H54 (cell line): ENCODE measurements around the gene PIEZO2.
"Not testable (repeated sequence)": the region's sequence is repeated elsewhere in the genome, so short reads cannot be mapped to it uniquely, and the experiment has no call there.

Source experiments
- DNase-seq: peaks from one replicate; pipeline ENCODE4 v3.0.0; 2011; ENCODE audit warnings: low spot score, mixed read lengths; ENCODE audit not compliant: insufficient read length
- FAIRE-seq: peaks from 3 replicates; lab custom pipeline; 2011; peaks lifted over from hg19 to GRCh38; lab: Jason Lieb, UNC
- POLR2A ChIP-seq: IDR thresholded peaks from 2 replicates; pipeline ENCODE4 v1.6.1; 2011; ENCODE audit warnings: low read depth, mild to moderate bottlenecking, low read length

PIEZO2 gene

GRCh38 chr18:11149441-11150270, at the start of gene PIEZO2:
TSS of gene PIEZO2 (minus strand) at chr18:11149569. CDS start at chr18:11148588, 981 bp downstream.
- peak; percentile 84 for DNase-seq
- TF ChIP-seq POLR2A: no peak; the same call in 1 of the 2 replicates
- no peak for FAIRE-seq

GRCh38 chr18:11183637-11184036, 34.3 kb upstream of the PIEZO2 start:
- FAIRE-seq (peak; percentile 23), DNase-seq (no peak)
- no peak for TF ChIP-seq POLR2A

GRCh38 chr18:11181629-11182028, 32.3 kb upstream of the PIEZO2 start:
- not testable (repeated sequence) for DNase-seq, FAIRE-seq

GRCh38 chr18:11179959-11180519, 30.7 kb upstream of the PIEZO2 start:
- peak; percentile 84 for FAIRE-seq
- no peak for DNase-seq
- no peak for TF ChIP-seq POLR2A

GRCh38 chr18:11178951-11179549, 29.7 kb upstream of the PIEZO2 start:
- DNase-seq (no peak), FAIRE-seq (no peak)
- TF ChIP-seq POLR2A: no peak

GRCh38 chr18:11177382-11177781, 28.0 kb upstream of the PIEZO2 start:
- no peak for TF ChIP-seq POLR2A
- DNase-seq (no peak), FAIRE-seq (peak; percentile 6)

- DNase-seq (peak; percentile 57), FAIRE-seq (peak; percentile 97)
- TF ChIP-seq POLR2A: no peak
These were observed 27.1 kb upstream of the PIEZO2 start for GRCh38 chr18:11176481-11176881.

GRCh38 chr18:11175266-11175979, 26.1 kb upstream of the PIEZO2 start:
- DNase-seq (no peak), FAIRE-seq (peak; percentile 30)
- TF ChIP-seq POLR2A: no peak

- not testable (repeated sequence) for DNase-seq, FAIRE-seq
These were observed 24.8 kb upstream of the PIEZO2 start for GRCh38 chr18:11174179-11174578.

- no peak for FAIRE-seq
- TF ChIP-seq POLR2A: no peak
- no peak for DNase-seq
These were observed 18.4 kb upstream of the PIEZO2 start for GRCh38 chr18:11167778-11168177.

- DNase-seq: no peak
- no peak for TF ChIP-seq POLR2A
- no peak for FAIRE-seq
These were observed 16.6 kb upstream of the PIEZO2 start for GRCh38 chr18:11165952-11166351.

- no peak for TF ChIP-seq POLR2A
These were observed 15.8 kb upstream of the PIEZO2 start for GRCh38 chr18:11165138-11165537.

GRCh38 chr18:11163665-11164064, 14.3 kb upstream of the PIEZO2 start:
- DNase-seq (no peak), FAIRE-seq (no peak)
- no peak for TF ChIP-seq POLR2A

More at GRCh38 chr18:11165138-11165537, 15.8 kb upstream of the PIEZO2 start:
- FAIRE-seq (no peak), DNase-seq (no peak)

- no peak for TF ChIP-seq POLR2A
- no peak for FAIRE-seq
- DNase-seq: no peak
These were observed 13.5 kb upstream of the PIEZO2 start for GRCh38 chr18:11162889-11163288.
